CD14-positive monocyte (primary cell): ENCODE results near the gene GLTP. TPM values are rescaled to one million over a fixed set of nuclear protein-coding genes. Genes with fewer than 3 reads are reported as not detected.

Source experiments
- DNase-seq, 3 donors: peaks; one replicate each; pipeline ENCODE4 v3.0.0-alpha.2; 2011 to 2022
- H2AFZ ChIP-seq: 2 replicates; pipeline ENCODE4 v1.6.0; 2012; ENCODE audit warnings: mild to moderate bottlenecking, low read depth, low read length, inconsistent platforms; ENCODE audit not compliant: insufficient read depth, poor library complexity, severe bottlenecking
- H3K27ac ChIP-seq, 2 donors: 1 replicate in 1 of 2; 2 replicates in 1 of 2; pipeline ENCODE4 v1.5.1; 2012 to 2013; ENCODE audit warnings: low read length in 2 of 2, control low read depth in 1 of 2, inconsistent platforms in 1 of 2, low read depth in 1 of 2, mild to moderate bottlenecking in 1 of 2
- H3K27me3 ChIP-seq, 2 donors: one replicate each; pipeline versions ENCODE4 v1.6.0 to v1.6.1; 2011 to 2013; ENCODE audit warnings: low read length in 2 of 2; ENCODE audit not compliant: control insufficient read depth in 2 of 2, insufficient read depth in 2 of 2
- H3K36me3 ChIP-seq, 2 donors: replicated peaks in 1 of 2; 1 replicate in 1 of 2; 2 replicates in 1 of 2; pipeline versions ENCODE4 v1.5.1 to v1.6.1; 2012 to 2013; ENCODE audit warnings: low read length in 2 of 2, control low read depth in 1 of 2, inconsistent platforms in 1 of 2, mild to moderate bottlenecking in 1 of 2; ENCODE audit not compliant: insufficient read depth in 2 of 2, control insufficient read depth in 1 of 2
- H3K4me1 ChIP-seq, 2 donors: 1 replicate in 1 of 2; 2 replicates in 1 of 2; pipeline versions ENCODE4 v1.5.1 to v1.6.1; 2012 to 2013; ENCODE audit warnings: low read length in 2 of 2, control low read depth in 1 of 2, inconsistent platforms in 1 of 2, mild to moderate bottlenecking in 1 of 2, moderate library complexity in 1 of 2; ENCODE audit not compliant: insufficient read depth in 2 of 2, control insufficient read depth in 1 of 2
- H3K4me2 ChIP-seq: replicated peaks from 2 replicates; pipeline ENCODE3; 2012; ENCODE audit warnings: low read length, moderate library complexity, mild to moderate bottlenecking; ENCODE audit not compliant: poor library complexity, severe bottlenecking; ENCODE audit errors: extremely low read depth
- H3K4me3 ChIP-seq, 3 experiments: fragments of 200-600 bp in 1 of 3; sonication (generic) in 1 of 3; replicated peaks in 1 of 3; 1 replicate in 2 of 3; 2 replicates in 1 of 3; pipeline ENCODE4 v1.5.1; 2011 to 2013; ENCODE audit warnings: low read length in 3 of 3, mild to moderate bottlenecking in 3 of 3, control low read depth in 2 of 3, low read depth in 2 of 3, inconsistent platforms in 1 of 3, moderate library complexity in 1 of 3
- H3K79me2 ChIP-seq: 2 replicates; pipeline ENCODE4 v1.6.0; 2012; ENCODE audit warnings: mild to moderate bottlenecking, control low read depth, inconsistent platforms, low read length, moderate library complexity; ENCODE audit not compliant: insufficient read depth
- H3K9ac ChIP-seq: 2 replicates; pipeline ENCODE4 v1.6.0; 2017; ENCODE audit warnings: low read length, mild to moderate bottlenecking; ENCODE audit not compliant: insufficient read depth, poor library complexity, severe bottlenecking
- H3K9me3 ChIP-seq, 2 donors: replicated peaks in 1 of 2; 1 replicate in 1 of 2; 2 replicates in 1 of 2; pipeline versions ENCODE4 v1.5.1 to v1.6.1; 2012 to 2013; ENCODE audit warnings: low read length in 2 of 2, control low read depth in 1 of 2; ENCODE audit not compliant: control insufficient read depth in 1 of 2, insufficient read depth in 1 of 2
- H4K20me1 ChIP-seq: 2 replicates; pipeline ENCODE4 v1.6.0; 2012; ENCODE audit warnings: mild to moderate bottlenecking, low read length, control low read depth, moderate library complexity; ENCODE audit not compliant: insufficient read depth
- H3K27ac Mint-ChIP-seq, 7 donors: one replicate each; pipeline ENCODE4 v1.8.0; 2020; ENCODE audit warnings: mild to moderate bottlenecking in 7 of 7, mixed read lengths in 7 of 7, moderate library complexity in 6 of 7, inconsistent platforms in 2 of 7
- H3K27me3 Mint-ChIP-seq, 3 donors: one replicate each; pipeline ENCODE4 v1.8.0; 2021 to 2022; ENCODE audit warnings: low read depth in 3 of 3, mild to moderate bottlenecking in 3 of 3, mixed read lengths in 3 of 3, moderate library complexity in 3 of 3, inconsistent platforms in 1 of 3
- H3K36me3 Mint-ChIP-seq, 2 donors: one replicate each; pipeline ENCODE4 v1.8.0; 2020; ENCODE audit warnings: mixed read lengths in 2 of 2, inconsistent platforms in 1 of 2, mild to moderate bottlenecking in 1 of 2
- H3K4me1 Mint-ChIP-seq: one replicate; pipeline ENCODE4 v1.8.0; 2020; ENCODE audit warnings: mild to moderate bottlenecking, mixed read lengths
- H3K4me3 Mint-ChIP-seq, 2 donors: one replicate each; pipeline ENCODE4 v1.8.0; 2020; ENCODE audit warnings: mild to moderate bottlenecking in 2 of 2, mixed read lengths in 2 of 2, moderate library complexity in 1 of 2
- H3K9me3 Mint-ChIP-seq, 7 donors: one replicate each; pipeline ENCODE4 v1.8.0; 2020 to 2022; ENCODE audit warnings: mixed read lengths in 7 of 7, mild to moderate bottlenecking in 6 of 7, moderate library complexity in 6 of 7, inconsistent platforms in 2 of 7
- CTCF ChIP-seq: fragments of 200-600 bp; IDR thresholded peaks from one replicate; pipeline ENCODE4 v1.8.0; 2022; ENCODE audit warnings: antibody characterized with exemption, mild to moderate bottlenecking
- WGBS: methylation state at CpG from one replicate; pipeline ENCODE4 v1.1.5; 2013; ENCODE audit warnings: missing lambda C conversion rate; ENCODE audit not compliant: insufficient coverage; 5-methylcytosine and 5-hydroxymethylcytosine counted together
- intact Hi-C, 2 donors: fragments of 100-400 bp; cut with micrococcal nuclease; formaldehyde crosslinking; loops; one replicate each; pipeline versions ENCODE4 v1.15.0 to v1.15.1; 2023
- polyA plus RNA-seq, 3 donors: library from polyadenylated mRNA; depleted of rRNA in 1 of 3; unstranded in 2 of 3; stranded (reverse) in 1 of 3; fragments of 300-500 nt in 2 of 3; fragments of >200 nt in 1 of 3; fragmentation: Illumina TruSeq in 2 of 3; gene quantifications; 1 replicate in 2 of 3; 2 replicates in 1 of 3; pipeline ENCODE4 v1.2.3, GENCODE V29; 2012 to 2021

The GLTP gene
- polyA plus RNA-seq, 3 donors, result 46.2 to 65.9 (median 51.7) TPM

- no peak overlapping the region for H2AFZ ChIP-seq
- no peaks in the 10 kb centered on the region for H3K9me3 ChIP-seq
- Mint-ChIP-seq H3K9me3 (peaks cover 0 to 2% (median 0%) of the 10 kb centered on the region in 7 donors), H3K4me3 (no peak overlapping the region), H3K36me3 (no peaks in the 10 kb centered on the region), H3K27ac (no peak overlapping the region), H3K4me1 (peaks cover 3% of the 10 kb centered on the region), H3K27me3 (peaks cover 0 to 7% (median 2%) of the 10 kb centered on the region in 3 donors)
- no peak overlapping the region for H3K9ac ChIP-seq
- no peak overlapping the region for H3K4me3 ChIP-seq
- no peak for DNase-seq
- H3K4me1 ChIP-seq, result peaks cover 5 to 8% of the 10 kb centered on the region in 2 donors
- no peak overlapping the region for H3K27ac ChIP-seq
- H3K4me2 ChIP-seq, result no peak overlapping the region
- no peaks in the 10 kb centered on the region for H3K36me3 ChIP-seq
- H3K79me2 ChIP-seq, result no peaks in the 10 kb centered on the region
- 100% methylated on average over 7 of the region's 10 CpGs for WGBS
- no peaks in the 10 kb centered on the region for H4K20me1 ChIP-seq
- no peaks in the 10 kb centered on the region for H3K27me3 ChIP-seq
- no peak for TF ChIP-seq CTCF
- intact Hi-C loops, result no loop called here
Observed at GRCh38 chr12:109810954-109811623, 69.3 kb downstream of the GLTP start.

- Histone ChIP-seq H3K36me3 (no peaks in the 10 kb centered on the region), H3K27ac (no peak overlapping the region), H3K4me2 (no peak overlapping the region), H3K9ac (no peak overlapping the region), H3K9me3 (no peaks in the 10 kb centered on the region), H3K79me2 (no peaks in the 10 kb centered on the region), H2AFZ (no peak overlapping the region), H4K20me1 (no peaks in the 10 kb centered on the region), H3K4me1 (peaks cover 6 to 7% of the 10 kb centered on the region in 2 donors), H3K4me3 (no peak overlapping the region), H3K27me3 (no peaks in the 10 kb centered on the region)
- intact Hi-C loops, result loop anchor here in 1 of 2 donors (10.0 kb wide), 1 partner anchor 76 kb away; the partner anchor contains the start of gene GLTP
- Mint-ChIP-seq H3K4me1 (peaks cover 7% of the 10 kb centered on the region), H3K27me3 (peaks cover 0 to 7% (median 3%) of the 10 kb centered on the region in 3 donors), H3K36me3 (no peaks in the 10 kb centered on the region), H3K27ac (no peak overlapping the region), H3K9me3 (peaks cover 0 to 2% (median 0%) of the 10 kb centered on the region in 7 donors), H3K4me3 (no peak overlapping the region)
- 97% methylated on average over 3 of the region's 4 CpGs for WGBS
- DNase-seq, result no peak
- TF ChIP-seq CTCF, result no peak
Observed at GRCh38 chr12:109808876-109809646, 71.3 kb downstream of the GLTP start.
